ENCODE results near the gene EIF1AD.

GRCh38 chr11:66001942-66002647, at the start of gene EIF1AD, which contains the start of gene BANF1:
- peak; percentile 78 for TF ChIP-seq POLR2AphosphoS5 (IDR thresholded peaks at IDR 0.05; ENCODE audit: low read depth, low read length)
- TF ChIP-seq FOXP2 (optimal IDR thresholded peaks at IDR 0.05; ENCODE audit: borderline replicate concordance, extremely low read depth, extremely low read length, insufficient read depth), result peak; percentile 90
- peak; percentile 92; the same call in 1 of the 2 replicates for TF ChIP-seq TAF1 (IDR thresholded peaks at IDR 0.05; ENCODE audit: borderline replicate concordance, insufficient read depth, low read length)
- TF ChIP-seq REST (IDR thresholded peaks at IDR 0.05; ENCODE audit: insufficient read depth in 1 of 2, low read depth in 2 of 2, low read length in 2 of 2), result 0 out of 4 replicates have a peak, but pooled peaks of 1 of the 2 experiments have one; percentile 38
